GM21360 (cell line): ENCODE results near the gene PRAC1.

ENCODE experiments used
- ATAC-seq: cut with Tn5 transposase; IDR thresholded peaks from one replicate; pipeline ENCODE4 v1.9.1; 2021; ENCODE audit warnings: mild to moderate bottlenecking, moderate library complexity; ENCODE audit not compliant: unreplicated experiment

Gene PRAC1

DNA sequence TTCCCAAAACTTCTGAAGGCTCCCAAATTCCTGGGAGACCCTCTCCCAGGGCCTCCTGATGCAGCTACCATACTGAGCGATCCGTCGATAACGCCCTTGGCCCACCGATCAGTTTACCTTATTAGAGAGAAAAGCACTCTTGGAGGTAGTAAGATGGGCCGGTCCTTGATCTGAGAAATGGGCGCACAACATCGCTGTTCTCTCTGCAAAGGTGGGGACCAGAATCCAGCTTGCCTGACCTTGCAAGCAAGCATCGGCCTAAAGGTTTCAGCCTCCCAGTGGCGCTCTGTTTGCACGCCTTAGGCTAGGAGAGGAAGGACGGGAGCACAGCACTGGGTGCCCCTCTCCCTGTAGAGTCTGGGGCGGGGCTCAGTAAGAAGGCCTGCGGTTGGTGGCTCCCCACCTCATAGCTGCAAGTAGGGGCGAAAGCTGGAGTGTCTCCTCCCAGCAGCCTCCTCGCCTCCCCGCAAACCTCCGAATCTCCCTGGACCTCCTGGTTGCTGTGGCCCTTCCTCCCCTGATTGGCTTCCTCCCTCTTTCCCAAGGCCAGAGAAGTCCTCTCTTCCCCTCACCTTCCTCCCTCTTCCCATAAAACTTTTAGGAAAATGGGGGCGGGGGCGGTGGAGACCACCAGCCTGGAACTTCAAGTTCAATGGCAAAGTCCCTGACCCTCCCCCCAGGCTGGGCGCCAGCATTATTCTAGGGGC lies at the start of gene PRAC1:
TSS of gene PRAC1 (minus strand) at position 318 of the 707 bp plus-strand sequence. CDS start at position 192, 126 bp downstream.
- ATAC-seq = no peak

DNA sequence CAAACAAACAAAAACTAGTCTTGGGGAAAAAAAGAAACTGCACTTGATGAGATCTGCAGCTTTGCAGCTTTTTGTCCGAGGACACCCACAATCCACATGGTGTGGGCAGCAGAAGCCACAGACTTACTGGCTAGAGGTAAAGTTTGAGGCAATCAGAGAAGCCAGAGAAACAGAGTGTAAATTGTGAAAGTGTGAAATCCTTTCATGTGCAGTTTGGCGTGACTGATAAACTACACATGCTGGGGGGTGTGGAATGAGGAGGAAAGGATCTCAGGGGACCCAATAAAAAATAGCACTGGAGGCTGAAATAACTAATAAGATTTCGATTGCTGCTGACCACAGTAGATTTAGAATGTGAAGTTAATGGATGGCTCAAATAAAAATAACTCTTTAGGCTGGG lies 48.6 kb upstream of the PRAC1 start:
- ATAC-seq = no peak

DNA sequence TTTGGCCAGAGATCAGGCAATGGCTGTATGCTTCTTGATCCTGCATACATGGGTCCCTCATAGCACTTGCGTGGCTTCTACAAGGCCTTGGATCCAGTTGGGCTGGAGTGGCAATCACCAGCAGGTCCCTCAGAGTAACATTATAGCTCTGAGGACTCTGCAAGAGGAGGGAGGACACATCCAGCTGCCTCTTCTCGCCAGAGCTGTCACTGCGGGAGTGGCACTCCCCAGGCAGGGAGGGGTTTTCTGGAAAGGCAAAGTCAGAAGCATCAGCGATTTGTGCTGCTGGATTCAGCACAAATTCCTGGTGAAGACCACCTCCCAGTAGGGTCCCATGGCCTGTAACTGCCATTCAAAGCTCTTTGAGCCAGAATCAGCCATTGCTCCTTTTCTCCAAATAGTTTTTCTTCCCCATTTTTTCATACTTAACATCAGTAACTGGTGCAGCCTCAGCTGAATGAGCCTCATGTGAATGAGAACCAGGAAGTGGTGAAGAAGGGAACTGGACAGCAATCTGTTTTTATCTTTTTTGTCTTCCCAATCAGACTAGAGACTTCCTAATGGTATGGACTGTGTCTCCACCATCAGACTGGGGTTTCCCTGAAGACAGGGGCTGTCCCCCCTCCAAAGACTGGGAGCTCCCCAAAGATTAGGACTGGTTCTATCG lies 46.8 kb upstream of the PRAC1 start:
- ATAC-seq = no peak

DNA sequence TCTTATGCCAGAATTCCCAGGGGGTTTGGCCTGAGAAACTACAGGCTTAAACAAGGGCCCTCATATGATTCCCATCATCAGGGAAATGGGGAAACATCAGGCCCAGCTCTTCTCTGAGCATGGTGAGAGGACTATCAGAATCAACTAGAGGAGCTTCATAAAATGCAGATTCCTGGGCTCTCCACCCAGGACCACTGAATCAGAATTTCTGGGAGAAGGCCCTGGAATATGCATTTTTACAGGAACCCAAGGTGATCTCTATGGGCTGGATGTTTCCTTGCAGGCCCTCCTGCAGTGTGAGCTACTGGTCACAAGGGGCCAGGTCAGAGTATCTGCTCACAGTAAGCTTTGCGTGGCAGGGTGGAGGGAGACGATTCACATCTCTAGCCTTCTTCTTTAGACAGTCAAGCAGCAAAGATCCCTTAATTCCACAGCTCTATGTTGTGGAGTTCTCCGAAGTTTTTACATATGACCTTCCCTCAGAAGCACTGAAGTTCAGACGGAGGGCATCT lies 45.0 kb upstream of the PRAC1 start:
- ATAC-seq = no peak

DNA sequence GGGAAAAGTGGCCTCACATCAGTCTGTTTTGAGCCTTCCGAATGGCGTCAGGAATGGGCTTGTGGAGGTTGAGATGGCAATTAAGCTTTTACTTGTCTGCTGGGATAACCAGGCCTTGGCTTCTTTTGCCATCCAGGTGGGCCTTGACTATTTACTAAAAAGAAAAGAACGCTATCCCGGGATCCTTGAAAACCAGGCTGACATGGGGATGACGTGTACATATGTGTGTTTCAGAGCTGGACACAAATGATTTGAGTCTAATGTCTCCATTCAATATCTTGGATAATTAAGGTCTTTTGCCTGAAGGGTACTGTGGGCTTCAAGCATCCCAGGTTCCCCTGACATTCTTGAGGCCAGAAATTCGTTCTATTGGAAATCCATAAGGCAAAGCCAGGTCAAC lies 38.8 kb upstream of the PRAC1 start:
- no peak for ATAC-seq

DNA sequence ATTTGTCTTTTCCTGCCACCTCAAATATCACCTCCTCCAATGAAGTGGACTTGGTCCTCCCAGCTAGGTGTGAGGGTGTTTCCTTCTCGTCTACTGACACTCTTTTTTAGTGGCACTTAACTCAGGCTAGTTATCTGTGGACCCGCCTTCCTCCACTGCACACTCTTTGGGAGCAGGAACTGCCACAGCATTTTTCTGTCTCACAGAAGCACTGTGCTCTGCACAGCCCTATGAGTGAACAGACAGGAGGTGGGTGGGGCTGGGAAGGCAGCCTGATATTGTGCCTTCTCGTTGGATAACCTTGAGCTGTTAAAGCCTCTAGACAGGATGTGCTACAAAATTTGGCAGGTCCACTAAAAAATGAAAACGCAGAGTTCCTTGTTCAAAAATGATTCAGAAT lies 38.1 kb upstream of the PRAC1 start:
- no peak for ATAC-seq

DNA sequence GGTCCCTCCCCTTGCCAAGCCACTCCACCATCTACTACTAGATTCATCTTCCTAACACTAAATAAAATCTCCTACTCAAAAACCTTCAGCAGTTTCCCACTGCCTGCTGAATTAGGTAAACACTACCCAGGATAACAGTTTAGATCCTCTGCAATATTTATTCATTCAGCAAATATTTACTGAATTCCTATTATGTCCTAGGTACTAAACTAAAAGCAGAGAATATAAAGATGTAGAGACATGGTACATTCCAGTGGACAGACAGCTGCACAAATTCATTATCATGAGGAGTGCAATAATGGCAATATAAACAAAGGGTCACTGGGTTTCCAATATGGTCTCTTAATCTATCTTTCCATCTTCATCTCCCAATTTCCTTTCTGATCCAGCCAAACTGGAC lies 37.0 kb upstream of the PRAC1 start:
- ATAC-seq = no peak

DNA sequence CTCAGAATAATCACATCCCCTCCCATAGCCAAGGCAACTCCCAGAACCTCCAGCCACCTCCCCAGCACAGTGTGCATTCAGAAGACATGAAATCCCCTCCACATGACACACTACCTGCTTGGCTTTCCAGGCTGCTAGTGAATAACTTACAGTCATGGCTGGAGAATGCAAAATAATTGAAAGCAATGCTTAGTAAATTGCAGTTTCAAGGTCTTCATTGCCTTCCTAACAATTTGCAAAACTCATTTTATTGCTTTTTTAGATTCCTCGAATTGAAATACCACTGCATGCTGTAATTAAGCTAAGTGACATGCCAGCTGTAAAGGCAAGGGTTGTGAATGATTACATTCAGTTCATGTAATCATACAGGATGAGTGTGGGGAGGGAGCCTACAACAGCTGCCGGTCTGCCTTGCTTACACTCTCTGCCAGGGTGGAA lies 35.2 kb upstream of the PRAC1 start:
- ATAC-seq = no peak

DNA sequence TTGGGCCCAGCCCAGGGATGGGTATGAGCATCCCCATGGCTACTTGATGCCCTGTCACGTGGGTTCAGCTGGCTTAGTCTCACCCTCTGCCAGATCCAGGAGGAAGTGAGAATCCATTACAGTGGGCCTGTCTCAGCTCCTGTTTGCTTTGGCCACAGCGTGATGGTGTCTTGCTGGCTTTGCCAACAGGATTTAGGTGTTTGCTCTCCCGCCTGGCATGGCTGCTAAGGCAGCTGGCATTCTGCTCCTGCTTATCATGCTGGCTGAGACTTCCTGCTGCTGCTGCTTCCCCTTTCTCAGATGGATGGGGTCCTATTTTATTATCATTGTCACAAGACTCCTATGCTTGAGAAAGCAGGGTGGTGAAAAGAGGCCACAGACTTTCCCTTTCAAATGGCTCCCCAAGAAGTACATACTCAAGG lies 34.5 kb upstream of the PRAC1 start:
- no peak for ATAC-seq

DNA sequence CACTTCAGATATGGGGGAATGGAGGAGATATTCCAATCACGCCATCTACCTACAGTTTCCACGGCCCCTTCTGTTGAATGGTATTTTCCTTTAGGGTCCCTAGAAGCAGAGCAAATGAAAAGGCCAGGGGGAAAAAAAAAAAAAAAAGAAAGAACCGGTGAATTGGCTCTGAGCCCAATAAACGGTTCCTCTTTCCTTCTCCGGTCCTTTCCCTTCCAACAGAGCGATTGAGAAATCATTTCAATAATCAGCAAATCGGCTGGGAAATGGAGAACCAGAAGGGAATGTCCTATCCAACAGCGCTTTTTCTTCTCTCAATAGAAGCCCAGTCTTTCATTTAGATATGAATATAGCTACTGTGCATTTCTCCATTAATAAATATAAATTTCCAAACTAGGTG lies 33.0 kb upstream of the PRAC1 start:
- ATAC-seq = no peak

DNA sequence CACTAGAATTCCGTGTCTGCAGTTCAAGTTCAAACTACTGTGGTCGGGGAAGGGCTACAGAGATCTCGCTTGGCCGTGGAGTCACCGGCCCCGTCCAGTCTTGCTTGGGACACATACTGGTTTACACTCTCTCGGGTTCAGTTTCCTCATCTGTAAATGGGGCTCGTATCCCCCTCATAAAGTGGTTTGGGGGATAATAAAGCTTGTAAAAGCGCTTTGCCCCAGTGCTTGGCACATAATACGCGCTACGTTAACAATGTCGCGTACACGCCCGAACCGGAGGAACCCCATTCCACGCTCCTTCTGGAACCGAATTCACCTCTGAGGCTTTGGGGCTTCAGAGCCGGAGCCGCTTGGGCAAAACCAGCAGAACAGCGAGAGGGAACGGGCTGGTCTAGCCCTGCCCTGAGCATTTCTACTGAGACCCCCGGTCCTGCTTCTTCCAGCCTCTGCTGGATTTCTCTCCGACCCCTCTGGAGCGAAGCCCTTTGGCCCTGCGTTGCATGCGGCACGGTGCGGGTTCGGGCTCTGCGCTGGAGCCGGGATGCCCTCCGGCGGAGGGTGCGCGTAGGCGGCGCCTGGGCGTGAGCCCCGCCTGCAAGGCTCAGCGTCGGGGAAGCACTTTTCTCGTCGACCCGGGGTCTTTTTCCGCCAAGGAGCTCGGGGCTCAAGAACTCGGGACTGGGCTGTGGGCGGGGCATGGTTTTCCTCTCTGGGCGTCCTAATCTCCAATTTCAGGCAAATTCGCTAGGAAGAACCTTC lies 32.4 kb upstream of the PRAC1 start:
- no peak for ATAC-seq

DNA sequence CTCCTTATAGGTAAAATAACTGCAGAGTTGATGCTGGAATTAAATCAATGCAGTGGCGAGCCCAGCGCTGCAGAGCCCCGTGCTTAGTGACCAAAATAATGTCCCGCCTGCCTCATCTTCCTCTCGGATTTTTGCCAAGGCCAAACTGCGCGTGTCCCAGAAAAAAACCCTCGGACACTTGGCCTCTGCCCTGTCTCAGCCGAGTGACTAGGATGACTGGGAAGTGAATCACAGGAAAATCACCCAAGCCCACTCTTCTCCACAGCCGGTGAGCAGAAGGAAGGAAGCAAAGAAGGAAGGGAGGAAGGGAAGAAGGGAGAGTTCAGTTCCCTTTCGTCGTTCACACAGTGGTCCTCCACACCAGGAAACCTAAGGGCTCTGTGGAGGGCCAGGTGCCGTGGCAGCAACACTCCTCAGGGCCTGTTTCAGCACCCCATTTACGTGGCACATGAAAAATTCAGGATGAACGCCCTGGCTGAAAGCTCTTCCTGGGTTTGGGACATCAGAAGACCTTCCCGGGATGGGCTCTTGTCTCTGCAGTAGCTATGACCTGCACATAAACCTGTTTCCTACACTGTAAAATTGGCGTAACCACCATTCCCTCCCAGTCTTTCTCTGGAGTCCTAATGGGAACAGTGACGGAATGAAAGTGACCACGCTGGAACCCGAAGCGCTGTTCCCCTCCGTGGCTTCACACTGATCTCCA lies 31.6 kb upstream of the PRAC1 start:
- ATAC-seq = no peak

DNA sequence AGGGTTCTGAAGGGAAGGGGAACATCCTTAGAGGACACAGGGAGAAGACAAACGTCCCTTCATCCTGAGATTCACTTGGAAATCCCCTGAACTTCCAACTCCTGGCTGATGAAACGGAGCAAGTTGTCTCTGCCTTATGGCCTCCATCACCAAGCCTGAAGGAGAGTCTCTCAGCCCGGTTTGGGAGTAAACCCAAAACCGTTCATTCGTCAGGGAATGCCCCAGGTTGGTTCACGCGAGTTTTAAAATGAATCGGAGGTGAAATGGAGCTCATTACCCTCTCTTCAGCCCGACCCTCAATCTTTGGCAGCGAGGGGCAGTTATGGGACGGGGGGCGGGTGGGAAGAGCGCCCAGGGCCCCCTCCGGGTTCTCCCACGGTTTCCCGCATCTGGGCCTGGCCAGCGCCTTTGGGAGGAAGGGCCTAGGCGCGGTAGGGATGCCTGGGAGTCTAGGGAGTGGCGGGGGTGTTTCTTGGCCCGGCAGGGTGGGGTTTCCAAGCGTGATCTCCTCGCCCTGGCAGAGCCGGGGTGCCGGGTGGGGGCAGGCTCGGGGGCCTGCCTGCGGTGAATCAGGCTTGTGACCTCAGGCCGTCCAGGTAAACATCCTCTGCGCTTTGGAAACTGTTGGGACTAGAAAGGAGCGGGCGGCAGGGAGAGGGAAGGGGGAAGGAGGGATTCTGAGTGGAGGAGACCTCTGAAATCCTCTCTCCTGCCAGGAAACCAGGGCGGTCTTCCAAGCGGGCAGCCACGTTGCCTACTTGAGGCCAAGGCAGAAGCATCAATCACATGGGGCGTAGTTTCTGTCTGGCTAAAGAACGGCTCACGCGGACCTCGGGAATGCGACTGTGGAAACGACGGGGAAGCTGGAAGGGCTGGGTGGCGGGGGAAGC lies 30.3 kb upstream of the PRAC1 start:
- ATAC-seq = no peak

DNA sequence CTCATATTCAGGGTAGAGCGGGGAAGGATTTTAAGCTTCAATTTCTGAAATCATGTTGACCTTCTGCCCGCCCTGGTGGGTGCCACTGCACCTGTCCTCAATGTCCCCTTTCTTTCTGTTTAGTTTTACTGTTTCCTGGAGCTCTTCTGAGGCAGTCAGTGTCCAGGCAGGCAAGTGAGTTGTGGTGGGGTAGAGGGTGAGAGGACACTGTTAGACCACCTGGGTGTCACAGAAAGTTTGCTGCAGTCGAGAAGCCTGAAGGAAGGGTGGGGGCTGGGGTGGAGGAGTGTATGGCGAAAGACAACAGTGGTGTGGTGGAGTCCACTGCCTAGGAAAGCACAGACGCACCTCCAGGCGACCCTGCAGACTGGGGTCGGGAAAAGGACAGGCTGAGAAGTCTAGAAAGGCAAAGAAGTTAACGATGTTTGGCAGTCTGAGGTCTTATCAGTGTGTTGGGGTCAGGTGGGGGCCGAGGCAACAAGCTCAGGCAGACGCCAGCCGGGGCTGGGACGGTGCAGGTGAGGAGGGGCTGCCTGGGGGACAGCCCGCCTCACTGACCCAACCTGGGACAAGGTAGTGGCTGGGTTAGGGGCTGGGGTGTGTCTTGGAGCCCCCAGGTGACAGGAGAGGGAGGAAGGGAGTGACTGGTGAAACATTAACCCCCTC lies 29.5 kb upstream of the PRAC1 start:
- ATAC-seq = no peak

DNA sequence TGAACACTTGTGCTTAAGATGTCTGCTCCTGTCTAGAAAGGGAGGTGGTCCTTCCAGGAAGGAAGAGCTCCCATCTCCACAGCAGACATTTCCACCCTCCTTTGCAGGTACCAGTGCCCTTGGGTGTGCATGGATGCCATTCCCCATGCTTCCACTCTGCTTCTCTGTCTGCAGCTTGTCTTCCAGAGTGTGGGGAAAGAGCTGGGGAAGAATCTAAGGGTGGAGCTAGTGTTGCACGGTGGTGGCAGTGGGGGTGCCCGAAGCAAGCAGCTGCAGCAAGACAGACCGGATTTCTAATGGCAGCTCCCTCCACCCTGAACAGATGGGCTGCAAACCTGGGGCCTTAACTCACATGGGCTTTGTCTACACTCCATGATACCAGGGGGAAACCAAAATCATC lies 28.9 kb upstream of the PRAC1 start:
- ATAC-seq = no peak

DNA sequence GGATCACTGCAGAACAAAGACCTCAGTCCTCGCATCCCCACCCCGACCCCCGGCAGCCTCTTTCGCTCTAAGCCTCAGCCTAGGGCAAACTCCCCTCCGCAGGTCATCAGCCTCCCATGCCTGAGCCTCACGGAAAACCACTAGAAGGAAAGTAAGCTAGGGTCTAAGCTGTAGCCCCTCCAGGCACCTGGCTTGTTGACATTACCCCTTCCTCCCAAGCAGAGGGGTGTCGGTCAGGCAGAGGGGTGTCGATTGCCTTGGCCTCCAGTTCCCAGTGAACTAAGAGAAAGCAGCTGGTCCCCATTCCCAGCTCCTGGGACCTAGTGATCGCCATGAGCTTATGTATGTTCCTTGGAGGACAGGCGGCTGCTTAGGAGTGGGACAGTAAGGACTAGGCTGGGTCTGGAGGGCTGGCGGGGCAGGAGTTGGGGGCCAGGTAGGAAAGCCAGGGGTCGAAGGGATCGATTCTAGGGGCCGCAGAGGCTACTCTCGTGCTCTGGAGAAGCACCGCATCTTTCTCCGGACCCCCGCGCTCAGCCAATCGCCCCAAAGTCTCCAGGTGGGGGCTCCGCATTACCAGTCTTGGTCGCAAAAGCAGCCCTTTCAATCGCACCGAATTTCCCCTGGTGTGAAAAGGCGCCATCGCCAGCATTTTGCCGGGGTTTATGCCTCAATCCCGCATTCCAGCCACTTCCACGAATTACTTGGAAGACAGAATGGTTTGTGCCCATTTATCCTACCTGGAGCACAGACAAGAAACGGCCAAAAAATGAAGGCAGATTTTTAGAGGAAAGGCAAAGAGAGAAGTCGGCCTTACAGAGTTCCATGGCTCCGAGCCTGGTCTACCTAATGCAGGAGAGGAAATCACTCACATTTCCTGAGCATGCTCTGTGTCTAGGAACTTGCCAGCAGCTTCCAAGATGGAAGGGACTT lies 27.6 kb upstream of the PRAC1 start:
- ATAC-seq = no peak

DNA sequence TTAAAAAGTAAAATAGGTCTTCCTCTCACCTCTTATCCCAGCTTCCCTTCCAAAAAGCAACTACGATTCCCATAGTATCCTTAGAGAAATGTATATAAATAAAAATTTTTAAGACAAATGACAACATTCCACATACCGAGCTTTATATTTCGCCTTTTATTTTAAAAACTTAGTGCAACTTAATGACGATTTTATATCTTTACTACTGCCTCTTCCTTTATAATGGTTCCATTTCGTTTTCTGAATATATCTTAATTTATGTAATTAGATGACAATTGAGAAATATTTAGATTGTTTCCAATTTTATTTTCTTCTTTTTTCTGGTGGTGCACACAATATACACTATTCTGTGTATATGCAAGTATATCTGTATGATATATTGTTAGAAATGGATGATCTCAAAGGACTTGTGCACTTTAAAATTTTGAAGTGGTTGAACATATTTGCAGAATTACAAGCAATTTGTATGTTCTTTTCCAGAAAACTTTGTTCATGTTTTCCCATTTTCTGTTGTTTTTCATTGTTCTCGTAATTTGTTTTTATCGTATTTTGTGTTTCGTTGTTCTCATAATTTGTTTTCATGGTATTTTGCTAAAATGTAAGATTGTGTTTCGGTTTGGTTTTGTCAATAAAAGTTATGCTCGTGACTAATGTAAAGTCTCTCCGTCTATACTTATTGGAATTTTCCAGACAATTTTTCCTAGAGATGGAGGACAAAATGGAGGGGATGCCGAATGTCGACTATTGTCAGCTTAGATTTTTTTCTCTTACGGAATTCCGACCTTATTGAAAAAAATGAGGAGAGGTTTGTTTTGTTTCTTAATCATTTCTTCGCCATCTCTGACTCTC lies 26.6 kb upstream of the PRAC1 start:
- ATAC-seq = no peak
